CD4-positive, alpha-beta T cell (primary cell): ENCODE data around the gene STRAP. TPM values are rescaled to one million over a fixed set of nuclear protein-coding genes. Genes with fewer than 3 reads are reported as not detected.

Source experiments
- ATAC-seq: fragments of 200-7000 bp; cut with Tn5 transposase; one replicate; pipeline ENCODE4 v1.10.0; 2022; ENCODE audit warnings: mild to moderate bottlenecking; ENCODE audit not compliant: poor library complexity
- CTCF ChIA-PET: fragments of 350-600 bp; sonication (Branson Sonifier 250); formaldehyde crosslinking; loops from one replicate; lab custom pipeline; 2021; ENCODE audit warnings: antibody characterized with exemption, inconsistent platforms; lab: Charles Lee
- POLR2A ChIA-PET: fragments of 350-600 bp; sonication (Branson Sonifier 250); formaldehyde crosslinking; loops from one replicate; lab custom pipeline; 2021; ENCODE audit warnings: antibody characterized with exemption, inconsistent platforms; lab: Charles Lee
- DNase-seq, 14 experiments: peaks; one replicate each; pipeline ENCODE4 v3.0.0-alpha.2; 2013 to 2020; ENCODE audit warnings: mixed read lengths in 2 of 14
- H3K27ac ChIP-seq, 2 donors: one replicate each; pipeline versions ENCODE4 v1.5.1 to v1.7.0; 2013; ENCODE audit warnings: low read length in 2 of 2, low read depth in 1 of 2, mild to moderate bottlenecking in 1 of 2
- H3K27me3 ChIP-seq, 2 experiments: 1 replicate in 1 of 2; 2 replicates in 1 of 2; pipeline versions ENCODE4 v1.6.1 to v1.7.0; 2013; ENCODE audit warnings: low read length in 2 of 2, control low read depth in 1 of 2, mild to moderate bottlenecking in 1 of 2, moderate library complexity in 1 of 2; ENCODE audit not compliant: insufficient read depth in 2 of 2, control insufficient read depth in 1 of 2
- H3K36me3 ChIP-seq: one replicate; pipeline ENCODE4 v1.6.1; 2013; ENCODE audit warnings: low read length, control low read depth; ENCODE audit not compliant: insufficient read depth
- H3K4me1 ChIP-seq: one replicate; pipeline ENCODE4 v1.6.1; 2013; ENCODE audit warnings: low read length, control low read depth; ENCODE audit not compliant: insufficient read depth
- H3K4me3 ChIP-seq: one replicate; pipeline ENCODE4 v1.5.1; 2013; ENCODE audit warnings: mild to moderate bottlenecking, low read length, moderate library complexity
- H3K9me3 ChIP-seq, 2 experiments: 1 replicate in 1 of 2; 2 replicates in 1 of 2; pipeline versions ENCODE4 v1.6.1 to v1.7.0; 2013; ENCODE audit warnings: low read length in 2 of 2, mild to moderate bottlenecking in 2 of 2, control low read depth in 1 of 2, moderate library complexity in 1 of 2; ENCODE audit not compliant: control insufficient read depth in 1 of 2, insufficient read depth in 1 of 2
- H3K27ac Mint-ChIP-seq: one replicate; pipeline ENCODE4 v1.8.0; 2020; ENCODE audit warnings: mixed read lengths
- H3K27me3 Mint-ChIP-seq: one replicate; pipeline ENCODE4 v1.8.0; 2021; ENCODE audit warnings: mixed read lengths
- H3K36me3 Mint-ChIP-seq: one replicate; pipeline ENCODE4 v1.8.0; 2021; ENCODE audit warnings: low read depth, mixed read lengths
- H3K4me1 Mint-ChIP-seq: one replicate; pipeline ENCODE4 v1.8.0; 2021; ENCODE audit warnings: low read depth, mixed read lengths
- H3K4me3 Mint-ChIP-seq: one replicate; pipeline ENCODE4 v1.8.0; 2020; ENCODE audit warnings: mild to moderate bottlenecking, mixed read lengths
- H3K9me3 Mint-ChIP-seq: one replicate; pipeline ENCODE4 v1.8.0; 2020; ENCODE audit warnings: mixed read lengths
- intact Hi-C, 2 experiments: fragments of 100-400 bp; cut with DNase I in 1 of 2; cut with micrococcal nuclease in 1 of 2; formaldehyde crosslinking; loops; one replicate each; pipeline versions ENCODE4 v1.15.1 to v1.9.0; 2023 to 2025; cut with DNase I, micrococcal nuclease
- total RNA-seq, 174 experiments: library from RNA in 2 of 174; stranded (reverse) in 2 of 174; gene quantifications; one replicate each; pipeline ENCODE4 v1.2.3 and lab custom pipeline; 2021 to 2026
- TF ChIP-seq, protein P1 (sequence below): fragments of 200-600 bp; IDR thresholded peaks from one replicate; pipeline ENCODE4 v1.8.0; 2022; ENCODE audit warnings: antibody characterized with exemption, mild to moderate bottlenecking

Gene STRAP
- total RNA-seq, 2 experiments from 2014 or later: 138 to 140 TPM

DNA sequence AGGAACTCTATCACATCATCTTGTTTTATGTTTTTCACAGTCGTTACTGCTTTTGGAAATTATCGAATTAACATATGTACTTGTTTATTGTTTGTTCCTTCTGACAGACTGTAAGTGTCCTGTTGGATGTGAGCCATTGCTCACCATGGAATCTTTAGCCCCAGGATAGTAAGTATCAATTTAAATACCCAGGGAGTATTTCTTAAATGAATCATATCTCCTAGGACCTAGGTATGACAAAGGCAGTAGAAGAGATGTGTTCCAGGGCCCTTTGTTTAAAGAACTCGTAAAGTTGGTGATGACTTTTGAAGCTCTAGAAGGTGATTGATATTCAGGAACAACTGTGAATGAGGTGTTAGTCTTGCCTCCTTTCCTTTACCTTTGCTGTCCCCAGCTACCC, 30.3 kb upstream of the STRAP start:
- no peaks in the 10 kb centered on the region for H3K36me3 Mint-ChIP-seq
- ChIA-PET CTCF (no interaction called here), POLR2A (no interaction called here)
- TF ChIP-seq, protein P1, sequence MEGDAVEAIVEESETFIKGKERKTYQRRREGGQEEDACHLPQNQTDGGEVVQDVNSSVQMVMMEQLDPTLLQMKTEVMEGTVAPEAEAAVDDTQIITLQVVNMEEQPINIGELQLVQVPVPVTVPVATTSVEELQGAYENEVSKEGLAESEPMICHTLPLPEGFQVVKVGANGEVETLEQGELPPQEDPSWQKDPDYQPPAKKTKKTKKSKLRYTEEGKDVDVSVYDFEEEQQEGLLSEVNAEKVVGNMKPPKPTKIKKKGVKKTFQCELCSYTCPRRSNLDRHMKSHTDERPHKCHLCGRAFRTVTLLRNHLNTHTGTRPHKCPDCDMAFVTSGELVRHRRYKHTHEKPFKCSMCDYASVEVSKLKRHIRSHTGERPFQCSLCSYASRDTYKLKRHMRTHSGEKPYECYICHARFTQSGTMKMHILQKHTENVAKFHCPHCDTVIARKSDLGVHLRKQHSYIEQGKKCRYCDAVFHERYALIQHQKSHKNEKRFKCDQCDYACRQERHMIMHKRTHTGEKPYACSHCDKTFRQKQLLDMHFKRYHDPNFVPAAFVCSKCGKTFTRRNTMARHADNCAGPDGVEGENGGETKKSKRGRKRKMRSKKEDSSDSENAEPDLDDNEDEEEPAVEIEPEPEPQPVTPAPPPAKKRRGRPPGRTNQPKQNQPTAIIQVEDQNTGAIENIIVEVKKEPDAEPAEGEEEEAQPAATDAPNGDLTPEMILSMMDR: no peak
- no peak overlapping the region for H3K4me3 ChIP-seq
- no peaks in the 10 kb centered on the region for H3K36me3 ChIP-seq
- no peaks in the 10 kb centered on the region for H3K4me1 Mint-ChIP-seq
- no peak overlapping the region for H3K4me3 Mint-ChIP-seq
- H3K27ac Mint-ChIP-seq: no peak overlapping the region
- H3K27me3 Mint-ChIP-seq: peaks cover 4% of the 10 kb centered on the region
- no peaks in the 10 kb centered on the region for H3K27me3 ChIP-seq
- H3K27ac ChIP-seq: no peak overlapping the region
- no peaks in the 10 kb centered on the region for H3K4me1 ChIP-seq
- no peak for DNase-seq
- no peak for ATAC-seq
- intact Hi-C loops: loop anchor here (10.0 kb wide), 2 partner anchors 707 to 1127 kb away; no protein-coding TSS in a partner anchor
- no peaks in the 10 kb centered on the region for H3K9me3 Mint-ChIP-seq
- H3K9me3 ChIP-seq: no peaks in the 10 kb centered on the region

DNA sequence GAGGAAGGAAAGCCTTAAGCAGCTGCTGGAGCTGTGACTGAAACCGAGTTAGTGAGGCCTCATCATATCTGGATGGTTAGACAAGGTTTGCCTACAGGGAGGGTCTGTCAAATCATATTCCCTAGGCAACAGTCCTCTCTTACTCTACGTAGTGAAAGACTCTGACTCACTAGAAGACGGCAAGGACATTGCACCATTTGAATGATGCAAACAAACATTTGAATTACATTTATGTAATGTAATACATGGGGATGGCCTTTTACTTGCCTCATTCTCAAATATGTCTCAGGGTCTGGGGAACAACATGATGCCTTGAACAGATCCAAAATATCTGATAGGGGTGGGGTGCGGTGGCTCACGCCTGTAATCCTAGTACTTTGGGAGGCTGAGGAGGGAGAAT, 29.8 kb upstream of the STRAP start:
- Histone ChIP-seq H3K4me1 (no peaks in the 10 kb centered on the region), H3K4me3 (no peak overlapping the region), H3K9me3 (no peaks in the 10 kb centered on the region), H3K36me3 (no peaks in the 10 kb centered on the region), H3K27me3 (no peaks in the 10 kb centered on the region), H3K27ac (no peak overlapping the region)
- H3K27me3 Mint-ChIP-seq: peaks cover 4% of the 10 kb centered on the region
- H3K4me1 Mint-ChIP-seq: no peaks in the 10 kb centered on the region
- ATAC-seq (no peak), DNase-seq (no peak)
- intact Hi-C loops: loop anchor here (10.0 kb wide), 2 partner anchors 708 to 1128 kb away; no protein-coding TSS in a partner anchor
- POLR2A ChIA-PET: no interaction called here
- TF ChIP-seq, protein P1: no peak
- no peaks in the 10 kb centered on the region for H3K9me3 Mint-ChIP-seq
- H3K4me3 Mint-ChIP-seq: no peak overlapping the region
- CTCF ChIA-PET: no interaction called here
- no peak overlapping the region for H3K27ac Mint-ChIP-seq
- no peaks in the 10 kb centered on the region for H3K36me3 Mint-ChIP-seq

DNA sequence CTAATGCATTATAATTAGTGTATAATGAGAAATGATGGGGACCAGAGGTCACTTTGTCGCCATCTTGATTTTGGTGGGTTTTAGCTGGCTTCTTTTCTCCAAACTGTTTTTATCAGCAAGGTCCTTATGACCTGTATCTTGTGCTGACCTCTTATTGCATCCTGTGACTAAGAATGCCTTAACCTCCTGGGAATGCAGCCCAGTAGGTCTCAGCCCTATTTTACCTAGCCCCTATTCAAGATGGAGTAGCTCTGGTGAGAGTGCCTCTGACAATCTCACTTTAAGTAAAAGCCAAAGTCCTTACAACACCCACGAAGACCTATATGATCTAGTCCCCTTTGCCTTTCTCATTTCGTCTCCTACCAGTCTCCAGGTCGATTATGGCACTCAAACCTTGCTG, 28.3 kb upstream of the STRAP start:
- no peaks in the 10 kb centered on the region for H3K9me3 ChIP-seq
- Mint-ChIP-seq H3K27me3 (peaks cover 16% of the 10 kb centered on the region), H3K9me3 (no peaks in the 10 kb centered on the region), H3K4me1 (no peaks in the 10 kb centered on the region), H3K27ac (no peak overlapping the region), H3K4me3 (no peak overlapping the region), H3K36me3 (no peaks in the 10 kb centered on the region)
- ChIA-PET CTCF (no interaction called here), POLR2A (no interaction called here)
- no peak overlapping the region for H3K4me3 ChIP-seq
- H3K27ac ChIP-seq: no peak overlapping the region
- no peaks in the 10 kb centered on the region for H3K36me3 ChIP-seq
- DNase-seq (no peak), ATAC-seq (no peak)
- intact Hi-C loops: loop anchor here (2.0 to 10.0 kb wide), 3 partner anchors 623 to 1129 kb away; no protein-coding TSS in a partner anchor
- no peaks in the 10 kb centered on the region for H3K27me3 ChIP-seq
- no peaks in the 10 kb centered on the region for H3K4me1 ChIP-seq
- TF ChIP-seq, protein P1: no peak
